Heart right ventricle (tissue), 16 donors: ENCODE measurements around the gene SLC39A1. TPM values are rescaled to one million over a fixed set of nuclear protein-coding genes. Genes with fewer than 3 reads are reported as not detected.
"Not testable (repeated sequence)": the region's sequence is repeated elsewhere in the genome, so short reads cannot be mapped to it uniquely, and the experiment has no call there.

Experiments used
- ATAC-seq, 8 donors: fragments of 200-7000 bp; cut with Tn5 transposase; one replicate each; pipeline ENCODE4 v1.9.1; 2020; ENCODE audit warnings: mild to moderate bottlenecking in 8 of 8, moderate library complexity in 8 of 8, moderate number of reproducible peaks in 1 of 8
- DNase-seq, 2 donors: peaks; one replicate each; pipeline ENCODE4 v3.0.0-alpha.2; 2020
- H3K27ac ChIP-seq, 10 donors: fragments of 200-600 bp; sonication (generic) in 2 of 10; one replicate each; pipeline versions ENCODE4 v1.5.0 to v1.8.0; 2020 to 2022; ENCODE audit warnings: mild to moderate bottlenecking in 3 of 10
- H3K27me3 ChIP-seq, 7 donors: fragments of 200-600 bp; one replicate each; pipeline ENCODE4 v1.8.0; 2021 to 2022; ENCODE audit warnings: mild to moderate bottlenecking in 2 of 7
- H3K36me3 ChIP-seq, 9 donors: fragments of 200-600 bp; sonication (generic) in 1 of 9; one replicate each; pipeline versions ENCODE4 v1.5.0 to v1.8.0; 2020 to 2022; ENCODE audit warnings: mild to moderate bottlenecking in 2 of 9
- H3K4me1 ChIP-seq, 9 donors: fragments of 200-600 bp; sonication (generic) in 1 of 9; one replicate each; pipeline versions ENCODE4 v1.5.0 to v1.8.0; 2020 to 2022; ENCODE audit warnings: mild to moderate bottlenecking in 4 of 9
- H3K4me3 ChIP-seq, 10 donors: fragments of 200-600 bp; sonication (generic) in 2 of 10; one replicate each; pipeline versions ENCODE4 v1.5.0 to v1.8.0; 2020 to 2022; ENCODE audit warnings: mild to moderate bottlenecking in 7 of 10, moderate library complexity in 2 of 10
- H3K9me3 ChIP-seq, 11 donors: fragments of 200-600 bp in 10 of 11; sonication (generic) in 2 of 11; one replicate each; pipeline versions ENCODE4 v1.5.0 to v1.8.0; 2013 to 2022; ENCODE audit warnings: mild to moderate bottlenecking in 2 of 11, control low read depth in 1 of 11, moderate library complexity in 1 of 11
- CTCF ChIP-seq, 9 donors: fragments of 200-600 bp; sonication (generic) in 2 of 9; IDR thresholded peaks; one replicate each; pipeline versions ENCODE4 v1.5.0 to v1.8.0; 2021 to 2022; ENCODE audit warnings: antibody characterized with exemption in 9 of 9, mild to moderate bottlenecking in 5 of 9, moderate library complexity in 1 of 9
- WGBS, 2 donors: extraction: QIAGEN DNeasy Blood & Tissue Kit; methylation state at CpG; one replicate each; pipeline ENCODE4 v1.1.7; 2013; ENCODE audit warnings: inconsistent platforms in 1 of 2; 5-methylcytosine and 5-hydroxymethylcytosine counted together
- intact Hi-C, 10 donors: fragments of 100-400 bp; cut with DNase I; formaldehyde crosslinking; loops; one replicate each; pipeline versions ENCODE4 v1.11.1 to v1.14.2; 2022
- polyA plus RNA-seq, 2 donors: library from polyadenylated mRNA; stranded (reverse); fragments of 200-250 nt; gene quantifications; one replicate each; pipeline ENCODE4 v1.2.3, GENCODE V29; 2013
- total RNA-seq, 10 donors: library from RNA; stranded (reverse); fragmentation: NEBNext Ultra II Directional in 3 of 10; extraction: Animal tissue kit (Norgen Biotek cat#: 25700) in 3 of 10; gene quantifications; one replicate each; pipeline versions ENCODE4 v1.2.1 to v1.2.4, GENCODE V29; 2021 to 2023
- donor health status: Arrhythmogenic right ventricular cardiomyopathy.
- donor health status: ischemic (EF 13 %, LVEDD 7.1; RV severe dilation, severe dysfunction).
- donor health status: healthy with polysubstance abuse.
- donor health status: DM: no; HTN: yes; CAD: no.
- donor health status: DM: no; HTN: no; CAD: no.
- donor health status: ischemic (EF 25% LVEDD 6.9; RV normal size, moderate dysfunction).
- donor health status: ischemic (EF 25% LVEDD 5.7; RV mildly dilated, moderate dysfunction).
- donor health status: healthy.
- donor health status: DM: yes; HTN: yes; CAD: no.
- donor health status: Ischemic cardiomyopathy.
- donor health status: ischemic (EF 35%, LVEDD 5.7; RV mildly dilated, moderate dysfunction).
- donor health status: nonischemic (EF 11% LVEDD 7.7; RV severe dilation, severe dysfunction).
- donor health status: DM: yes; HTN: yes; CAD: no.
- donor health status: PGD.
- donor health status: ischemic (EF 29% LVEDD 5.4; RV normal size, mild dysfunction).
- donor health status: nonischemic (EF 23%, LVEDD 6.1; RV moderate dilation, normal function).

The SLC39A1 gene
- total and polyA plus RNA-seq, 12 donors = 24.6 to 102 (median 34.3) TPM

GRCh38 chr1:153985341-153985912, 22.1 kb upstream of the SLC39A1 start:
- no peak for TF ChIP-seq CTCF (IDR thresholded peaks at IDR 0.05)
- WGBS, 2 donors = 16 to 17% methylated on average over 7 of the region's 7 CpGs
- H3K27me3 ChIP-seq = no peaks in the 10 kb centered on the region
- H3K36me3 ChIP-seq = peaks cover 0 to 33% (median 0%) of the 10 kb centered on the region in 9 donors
- no peak for DNase-seq
- H3K9me3 ChIP-seq = no peaks in the 10 kb centered on the region
- intact Hi-C loops = loop anchor here in 9 of 10 donors (5.0 to 10.0 kb wide), 6 partner anchors 188 to 478 kb away; partner anchors contain the start of genes NPR1 (in 6 of the 9) and ILF2 (in 3 of the 9)
- peak overlapping the region; percentile 38 to 91 (median 88) for H3K27ac ChIP-seq
- H3K4me1 ChIP-seq = peaks cover 8 to 49% (median 24%) of the 10 kb centered on the region in 9 donors
- peak in 5 of 8 donors; percentile 2 to 55 (median 4) for ATAC-seq
- peak overlapping the region; percentile 53 to 74 (median 68) for H3K4me3 ChIP-seq

GRCh38 chr1:153984123-153984894, 21.0 kb upstream of the SLC39A1 start:
- intact Hi-C loops = loop anchor here in 4 of 10 donors (5.0 to 10.0 kb wide), 4 partner anchors 62 to 310 kb away; partner anchors contain the start of genes ILF2 (in 2 of the 4), NPR1 (in 2 of the 4) and GATAD2B (in 1 of the 4)
- peaks cover 8 to 43% (median 19%) of the 10 kb centered on the region in 9 donors for H3K4me1 ChIP-seq
- WGBS, 2 donors = 60 to 62% methylated on average over 6 of the region's 6 CpGs
- no peaks in the 10 kb centered on the region for H3K9me3 ChIP-seq
- DNase-seq (no peak), ATAC-seq (no peak)
- H3K27ac ChIP-seq = peak overlapping the region in 7 of 10 donors; percentile 74 to 91 (median 89)
- peak overlapping the region in 5 of 10 donors; percentile 53 to 71 (median 64) for H3K4me3 ChIP-seq
- no peak for TF ChIP-seq CTCF (IDR thresholded peaks at IDR 0.05)
- peaks cover 0 to 39% (median 0%) of the 10 kb centered on the region in 9 donors for H3K36me3 ChIP-seq
- no peaks in the 10 kb centered on the region for H3K27me3 ChIP-seq

- H3K27ac ChIP-seq = peak overlapping the region in 4 of 10 donors; percentile 41 to 65 (median 50)
- H3K4me1 ChIP-seq = peaks cover 8 to 51% (median 25%) of the 10 kb centered on the region in 9 donors
- not testable (repeated sequence) for ATAC-seq, H3K4me3 ChIP-seq, H3K9me3 ChIP-seq, DNase-seq, H3K27me3 ChIP-seq
- 79 to 86% methylated on average over 2 of the region's 2 CpGs for WGBS, 2 donors
- intact Hi-C loops = loop anchor here in 4 of 10 donors (5.0 to 10.0 kb wide), 4 partner anchors 59 to 307 kb away; partner anchors contain the start of genes ILF2 (in 2 of the 4), NPR1 (in 2 of the 4) and GATAD2B (in 1 of the 4)
- H3K36me3 ChIP-seq = peaks cover 0 to 45% (median 0%) of the 10 kb centered on the region in 9 donors
These were observed 18.4 kb upstream of the SLC39A1 start for GRCh38 chr1:153981735-153982134.

GRCh38 chr1:153979091-153979490, 15.8 kb upstream of the SLC39A1 start:
- H3K4me3 ChIP-seq, H3K9me3 ChIP-seq, ATAC-seq, H3K27me3 ChIP-seq, intact Hi-C loops, DNase-seq: not testable (repeated sequence)
- H3K36me3 ChIP-seq = peaks cover 0 to 70% (median 17%) of the 10 kb centered on the region in 9 donors
- H3K27ac ChIP-seq = peak overlapping the region in 2 of 10 donors; percentile 97 to 98
- peaks cover 7 to 51% (median 19%) of the 10 kb centered on the region in 9 donors for H3K4me1 ChIP-seq
- WGBS, 2 donors = 92 to 94% methylated on average over 12 of the region's 12 CpGs

DNA sequence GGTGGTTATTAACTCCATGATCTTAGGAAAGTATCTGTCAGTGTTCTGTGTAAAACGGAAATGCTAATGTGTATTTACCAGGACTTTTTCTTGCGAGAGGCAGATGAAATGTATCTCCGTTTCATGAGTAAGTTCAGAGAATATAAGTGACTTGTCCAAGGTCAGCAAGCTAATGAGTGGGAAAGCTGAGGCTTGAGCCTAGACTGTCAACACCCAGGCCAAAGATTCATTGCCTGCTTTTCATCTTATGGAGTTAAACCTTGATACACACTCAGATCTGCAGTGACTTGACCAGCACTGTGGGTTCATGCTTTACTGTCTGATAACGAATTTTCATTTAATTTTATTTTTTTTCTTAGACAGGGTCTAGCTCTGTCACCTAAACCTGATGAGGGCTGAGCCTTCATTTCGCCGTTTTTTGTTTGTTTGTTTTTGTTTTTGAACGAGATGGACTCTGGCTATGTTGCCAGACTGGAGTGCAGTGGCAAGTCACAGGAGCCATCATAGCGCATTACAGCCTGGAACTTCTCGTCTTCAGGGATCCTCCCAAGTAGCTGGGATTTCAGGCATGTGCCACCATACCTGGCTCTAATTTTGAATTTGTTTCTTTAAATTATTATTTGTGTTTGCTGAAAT, 15.1 kb upstream of the SLC39A1 start:
- Histone ChIP-seq H3K27me3 (no peaks in the 10 kb centered on the region), H3K27ac (peak overlapping the region in 9 of 10 donors; percentile 90 to 98 (median 97)), H3K4me1 (peaks cover 7 to 47% (median 19%) of the 10 kb centered on the region in 9 donors), H3K36me3 (peaks cover 0 to 71% (median 24%) of the 10 kb centered on the region in 9 donors), H3K4me3 (peak overlapping the region in 9 of 10 donors; percentile 78 to 99 (median 95)), H3K9me3 (no peaks in the 10 kb centered on the region)
- no peak for ATAC-seq
- TF ChIP-seq CTCF (IDR thresholded peaks at IDR 0.05) = no peak
- no peak for DNase-seq
- WGBS, 2 donors = 73 to 78% methylated on average over 9 of the region's 9 CpGs
- intact Hi-C loops = no loop called here
